SJSA1 (cell line): ENCODE measurements around the gene ARF3. TPM values are rescaled to one million over a fixed set of nuclear protein-coding genes. Genes with fewer than 3 reads are reported as not detected.
"Not testable (repeated sequence)": the region's sequence is repeated elsewhere in the genome, so short reads cannot be mapped to it uniquely, and the experiment has no call there.

Source experiments
- DNase-seq, 2 experiments: peaks; one replicate each; pipeline ENCODE4 v3.0.0-alpha.2; 2015 to 2020; ENCODE audit warnings: low spot score in 2 of 2, low read depth in 1 of 2
- H3K27ac ChIP-seq: fragments of 250-450 bp; sonication (Bioruptor Pico); 2 replicates; pipeline ENCODE4 v1.5.1; 2020; ENCODE audit warnings: mild to moderate bottlenecking, moderate library complexity
- H3K27me3 ChIP-seq: fragments of 250-450 bp; sonication (Bioruptor Pico); replicated peaks from 2 replicates; pipeline ENCODE4 v1.5.1; 2020; ENCODE audit warnings: mild to moderate bottlenecking, moderate library complexity
- H3K36me3 ChIP-seq: fragments of 250-450 bp; sonication (Bioruptor Pico); 2 replicates; pipeline ENCODE4 v1.5.1; 2020; ENCODE audit warnings: mild to moderate bottlenecking
- H3K4me1 ChIP-seq: fragments of 250-450 bp; sonication (Bioruptor Pico); replicated peaks from 2 replicates; pipeline ENCODE4 v1.6.1; 2021; ENCODE audit warnings: mild to moderate bottlenecking
- H3K4me3 ChIP-seq: fragments of 250-450 bp; sonication (Bioruptor Pico); 2 replicates; pipeline ENCODE4 v1.5.1; 2020; ENCODE audit warnings: mild to moderate bottlenecking
- H3K9me3 ChIP-seq: fragments of 250-450 bp; sonication (Bioruptor Pico); replicated peaks from 2 replicates; pipeline ENCODE4 v1.5.1; 2020; ENCODE audit warnings: mild to moderate bottlenecking
- total RNA-seq: library from RNA; depleted of rRNA; stranded (reverse); fragments of >200 nt; shearing (Covaris generic); gene quantifications from 2 replicates; pipeline ENCODE4 v1.2.3, GENCODE V29; 2014; rRNA removed

Gene ARF3
- total RNA-seq, 1 experiment from 2014 or later: 64.5 TPM

GRCh38 chr12:48910196-48910595, 47.1 kb downstream of the ARF3 start:
- DNase-seq: no peak
- no peak overlapping the region for H3K27ac ChIP-seq
- H3K4me3 ChIP-seq: no peak overlapping the region
- no peaks in the 10 kb centered on the region for H3K27me3 ChIP-seq
- H3K36me3 ChIP-seq: no peaks in the 10 kb centered on the region
- no peaks in the 10 kb centered on the region for H3K4me1 ChIP-seq
- no peaks in the 10 kb centered on the region for H3K9me3 ChIP-seq

- H3K4me3 ChIP-seq, H3K9me3 ChIP-seq, DNase-seq, H3K4me1 ChIP-seq, H3K36me3 ChIP-seq, H3K27ac ChIP-seq, H3K27me3 ChIP-seq: not testable (repeated sequence)
Measured at GRCh38 chr12:48909698-48910097, 47.6 kb downstream of the ARF3 start.

- Histone ChIP-seq H3K4me1 (0 out of 2 replicates have a peak, but pooled peaks cover 3% of the 10 kb centered on the region), H3K27me3 (no peaks in the 10 kb centered on the region), H3K36me3 (no peaks in the 10 kb centered on the region), H3K27ac (no peak overlapping the region), H3K9me3 (no peaks in the 10 kb centered on the region), H3K4me3 (no peak overlapping the region)
- no peak for DNase-seq
Measured at GRCh38 chr12:48907245-48907644, 50.0 kb downstream of the ARF3 start.

DNA sequence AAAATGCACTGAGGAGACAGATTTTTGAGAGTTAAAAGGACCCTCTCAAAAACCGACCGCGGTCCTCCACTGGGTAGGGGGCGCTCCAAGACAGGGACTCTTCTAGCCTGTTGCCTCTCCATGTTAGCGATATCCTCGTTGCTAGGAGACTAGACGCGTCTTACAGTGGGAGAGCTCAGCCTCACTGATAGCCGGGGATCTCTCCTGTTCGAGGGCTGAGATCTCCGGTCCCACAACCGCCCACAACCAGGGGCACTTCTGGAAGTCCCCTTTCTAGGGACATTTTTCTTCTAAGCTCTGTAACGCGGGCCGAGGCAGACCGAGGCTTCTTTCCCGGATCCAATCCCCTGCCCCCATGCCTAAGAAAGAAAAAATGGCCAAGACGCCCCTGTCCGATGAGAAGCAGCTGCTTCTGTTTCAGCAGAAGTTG, 53.3 kb downstream of the ARF3 start:
- H3K4me3 ChIP-seq: peak overlapping the region; percentile 16; the same call in 1 of the 2 replicates
- no peaks in the 10 kb centered on the region for H3K27me3 ChIP-seq
- 0 out of 2 replicates have a peak, but pooled peaks cover 3% of the 10 kb centered on the region for H3K4me1 ChIP-seq
- no peaks in the 10 kb centered on the region for H3K36me3 ChIP-seq
- peak; percentile 22 to 76 for DNase-seq
- H3K9me3 ChIP-seq: no peaks in the 10 kb centered on the region
- no peak overlapping the region for H3K27ac ChIP-seq

DNA sequence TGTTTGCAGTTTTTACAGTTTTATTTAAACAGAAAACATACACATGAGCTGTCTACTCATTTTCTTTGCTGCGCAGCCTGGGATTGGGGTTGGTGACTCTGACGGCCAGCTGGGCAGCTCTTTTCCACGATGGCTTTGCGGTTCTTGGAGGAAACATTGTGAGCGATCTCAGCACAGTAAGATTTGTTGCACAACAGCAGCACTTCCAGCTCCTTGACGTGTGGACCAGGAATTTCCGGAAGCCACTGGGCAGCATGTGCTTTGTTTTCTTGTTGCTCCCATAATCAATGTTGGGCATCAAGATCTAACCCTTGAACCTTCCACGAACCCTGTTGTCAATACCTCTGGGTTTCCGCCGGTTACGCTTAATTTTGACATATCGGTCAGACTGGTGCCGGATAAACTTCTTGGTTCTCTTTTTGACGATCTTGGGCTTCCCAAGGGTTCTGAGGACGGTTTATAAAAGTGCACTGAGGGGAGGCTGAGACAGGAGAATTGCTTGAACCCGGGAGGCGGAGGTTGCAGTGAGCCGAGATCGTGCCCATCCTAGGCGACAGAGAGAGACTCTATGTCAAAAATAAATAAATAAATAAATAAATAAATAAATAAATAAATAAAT, 53.8 kb downstream of the ARF3 start:
- H3K36me3 ChIP-seq: no peaks in the 10 kb centered on the region
- 0 out of 2 replicates have a peak, but pooled peaks cover 3% of the 10 kb centered on the region for H3K4me1 ChIP-seq
- H3K27ac ChIP-seq: no peak overlapping the region
- H3K27me3 ChIP-seq: no peaks in the 10 kb centered on the region
- H3K4me3 ChIP-seq: no peak overlapping the region
- H3K9me3 ChIP-seq: no peaks in the 10 kb centered on the region
- DNase-seq: no peak

- Histone ChIP-seq H3K27me3 (no peaks in the 10 kb centered on the region; the same call in 1 of the 2 replicates), H3K4me3 (no peak overlapping the region), H3K9me3 (no peaks in the 10 kb centered on the region), H3K36me3 (no peaks in the 10 kb centered on the region), H3K4me1 (0 out of 2 replicates have a peak, but pooled peaks cover 3% of the 10 kb centered on the region), H3K27ac (no peak overlapping the region)
- no peak for DNase-seq
Measured at GRCh38 chr12:48901278-48901677, 56.0 kb downstream of the ARF3 start.

DNA sequence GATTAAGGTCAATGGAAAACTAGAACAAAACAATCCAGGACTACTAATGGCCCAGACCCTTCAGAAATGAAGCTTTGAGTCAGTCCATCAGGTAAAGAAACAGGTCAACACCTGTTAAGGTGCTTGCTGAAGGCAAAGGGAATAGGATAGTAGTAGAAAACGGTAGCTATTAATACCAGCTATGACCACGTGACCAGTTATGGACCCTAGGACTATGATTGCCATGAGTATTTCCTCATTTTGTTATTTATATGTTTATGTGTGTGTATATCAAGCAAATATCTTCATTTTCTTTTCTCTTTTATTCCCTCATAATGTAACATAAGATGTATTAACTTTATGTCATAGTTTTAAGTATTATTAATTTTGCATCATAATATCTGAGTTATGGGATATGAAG, 57.6 kb downstream of the ARF3 start:
- no peak for DNase-seq
- Histone ChIP-seq H3K4me1 (0 out of 2 replicates have a peak, but pooled peaks cover 3% of the 10 kb centered on the region), H3K9me3 (no peaks in the 10 kb centered on the region), H3K36me3 (no peaks in the 10 kb centered on the region), H3K27me3 (no peaks in the 10 kb centered on the region; the same call in 1 of the 2 replicates), H3K27ac (no peak overlapping the region), H3K4me3 (no peak overlapping the region)

DNA sequence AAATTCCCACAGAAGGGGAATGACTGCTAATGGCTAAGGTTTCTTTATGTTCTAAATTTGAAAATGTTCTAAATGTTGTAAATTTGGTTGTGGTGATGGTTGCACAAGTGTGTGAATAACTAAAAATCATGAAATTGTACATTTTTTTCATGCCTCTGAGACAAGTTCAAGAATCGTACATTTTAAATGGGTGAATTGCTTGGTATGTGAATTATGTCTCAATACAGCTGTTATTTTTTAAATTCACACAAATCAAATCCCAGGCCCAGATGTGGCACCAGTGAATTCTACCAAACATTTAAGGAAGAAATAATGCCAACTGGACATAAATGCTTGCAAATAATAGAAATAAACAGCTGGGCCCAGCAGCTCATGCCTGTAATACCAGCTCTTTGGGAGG, 63.0 kb downstream of the ARF3 start:
- no peak overlapping the region for H3K27ac ChIP-seq
- no peak for DNase-seq
- no peaks in the 10 kb centered on the region for H3K36me3 ChIP-seq
- no peaks in the 10 kb centered on the region for H3K9me3 ChIP-seq
- peaks cover 13% of the 10 kb centered on the region for H3K27me3 ChIP-seq
- H3K4me3 ChIP-seq: no peak overlapping the region
- peaks cover 6% of the 10 kb centered on the region for H3K4me1 ChIP-seq

DNA sequence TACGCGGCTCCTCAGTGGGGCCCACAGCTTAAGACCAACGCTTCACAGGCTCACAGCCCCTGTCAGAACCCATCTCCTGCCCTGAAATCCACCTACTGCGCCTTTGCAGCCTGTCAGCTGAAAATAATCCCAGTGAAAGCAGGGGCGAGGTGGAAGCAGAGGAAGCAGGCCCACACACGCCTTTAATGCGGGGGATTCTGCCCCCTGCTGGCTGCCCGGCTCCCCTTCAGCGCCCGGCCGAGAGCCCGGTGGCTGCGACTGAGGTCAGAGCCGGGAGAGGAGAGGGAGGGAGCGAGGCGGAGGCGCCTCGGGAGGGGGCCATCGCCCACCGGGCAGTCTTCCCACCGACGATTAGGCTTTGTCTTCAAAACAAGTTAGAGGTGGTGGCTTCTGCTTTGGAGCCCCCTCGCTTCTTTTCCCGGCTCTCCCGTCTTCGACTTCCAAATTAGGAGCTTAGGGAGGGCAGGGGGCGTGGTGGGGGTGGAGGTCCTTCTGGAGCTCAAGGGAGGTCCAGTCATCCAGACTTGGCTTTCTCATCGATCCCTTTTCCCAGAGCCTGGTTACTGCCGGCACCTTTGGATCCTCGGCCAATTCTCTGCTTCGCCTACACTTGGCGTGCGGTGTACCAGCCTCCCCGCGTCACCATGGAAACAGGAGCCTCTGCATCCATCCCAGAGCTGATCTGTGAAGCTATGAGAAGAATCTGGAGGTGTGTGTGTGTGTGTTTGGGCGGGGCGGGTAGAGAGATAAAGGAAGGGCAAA, 66.4 kb downstream of the ARF3 start:
- Histone ChIP-seq H3K4me3 (no peak overlapping the region), H3K4me1 (peaks cover 6% of the 10 kb centered on the region), H3K36me3 (no peaks in the 10 kb centered on the region), H3K27me3 (peaks cover 13% of the 10 kb centered on the region), H3K27ac (no peak overlapping the region), H3K9me3 (no peaks in the 10 kb centered on the region)
- peak; percentile 67 to 72 for DNase-seq

GRCh38 chr12:48889679-48890078, 67.6 kb downstream of the ARF3 start:
- no peak overlapping the region for H3K4me3 ChIP-seq
- no peaks in the 10 kb centered on the region for H3K9me3 ChIP-seq
- H3K27me3 ChIP-seq: peaks cover 13% of the 10 kb centered on the region
- H3K36me3 ChIP-seq: no peaks in the 10 kb centered on the region
- peaks cover 6% of the 10 kb centered on the region for H3K4me1 ChIP-seq
- no peak for DNase-seq
- H3K27ac ChIP-seq: no peak overlapping the region

Other genes with a start within 250 kb of the ARF3 start
- 17.1 and 28.4 TPM in 2 replicates for gene CCNT1, start 240.8 kb downstream of the ARF3 start, total RNA-seq
- 20.6 and 22.9 TPM in 2 replicates for gene ADCY6, start 168.4 kb downstream of the ARF3 start, total RNA-seq
- 8.9 and 20.9 TPM in 2 replicates for gene CACNB3, start 139.0 kb downstream of the ARF3 start, total RNA-seq
- gene DDX23, start 105.3 kb downstream of the ARF3 start, total RNA-seq: 77.1 and 109 TPM in 2 replicates
- not detected in 2 replicates for gene RND1, start 91.6 kb downstream of the ARF3 start, total RNA-seq
- gene FKBP11, start 32.0 kb downstream of the ARF3 start, total RNA-seq: 6.0 and 9.9 TPM in 2 replicates
- gene WNT10B, start 14.2 kb upstream of the ARF3 start, total RNA-seq: 0.13 TPM in 1 of 2 replicates, not detected in the other
- not detected in 2 replicates for gene WNT1, start 20.8 kb upstream of the ARF3 start, total RNA-seq
- 0.34 TPM in 1 of 2 replicates, not detected in the other for gene DDN, start 41.9 kb upstream of the ARF3 start, total RNA-seq
- 36.4 and 47.3 TPM in 2 replicates for gene PRKAG1, start 61.3 kb upstream of the ARF3 start, total RNA-seq
- gene KMT2D, start 103.3 kb upstream of the ARF3 start, total RNA-seq: 19.9 and 22.6 TPM in 2 replicates
- 0.34 and 2.5 TPM in 2 replicates for gene RHEBL1, start 112.5 kb upstream of the ARF3 start, total RNA-seq
- gene DHH, start 137.3 kb upstream of the ARF3 start, total RNA-seq: not detected in 2 replicates
- 9.0 and 16.0 TPM in 2 replicates for gene LMBR1L, start 153.4 kb upstream of the ARF3 start, total RNA-seq
- gene TUBA1B, start 173.9 kb upstream of the ARF3 start, total RNA-seq: 4,389 and 5,186 TPM in 2 replicates
- 335 and 444 TPM in 2 replicates for gene TUBA1A, start 231.6 kb upstream of the ARF3 start, total RNA-seq